Calu3 (cell line): ENCODE results near the gene CUL4B. TPM values are rescaled to one million over a fixed set of nuclear protein-coding genes. Genes with fewer than 3 reads are reported as not detected.
"Not testable (repeated sequence)": the region's sequence is repeated elsewhere in the genome, so short reads cannot be mapped to it uniquely, and the experiment has no call there.

Experiments used
- BruUV-seq: library from RNA; stranded (reverse); fragments of 400-500 nt; replicated peaks from 2 replicates; lab custom pipeline; 2021; lab: Mats Ljungman, UMichigan
- CTCF ChIA-PET: fragments of 300-600 bp; sonication (Branson Sonifier 250); formaldehyde crosslinking; loops from one replicate; lab custom pipeline; 2022; ENCODE audit warnings: antibody characterized with exemption; lab: Charles Lee
- DNase-seq: peaks from one replicate; pipeline ENCODE4 v3.0.0; 2022
- H3K27ac Mint-ChIP-seq: one replicate; pipeline ENCODE4 v1.8.0; 2022; ENCODE audit warnings: mixed read lengths; ENCODE audit not compliant: unreplicated experiment
- H3K27me3 Mint-ChIP-seq: one replicate; pipeline ENCODE4 v1.8.0; 2022; ENCODE audit warnings: mixed read lengths; ENCODE audit not compliant: unreplicated experiment
- H3K36me3 Mint-ChIP-seq: one replicate; pipeline ENCODE4 v1.8.0; 2022; ENCODE audit warnings: mild to moderate bottlenecking, moderate library complexity, mixed read lengths; ENCODE audit not compliant: insufficient read depth, unreplicated experiment
- H3K4me1 Mint-ChIP-seq: one replicate; pipeline ENCODE4 v1.8.0; 2022; ENCODE audit warnings: mild to moderate bottlenecking, low read depth, mixed read lengths; ENCODE audit not compliant: unreplicated experiment
- H3K4me3 Mint-ChIP-seq: one replicate; pipeline ENCODE4 v1.8.0; 2022; ENCODE audit warnings: mild to moderate bottlenecking, low read depth, moderate library complexity, mixed read lengths; ENCODE audit not compliant: unreplicated experiment
- H3K9me3 Mint-ChIP-seq: one replicate; pipeline ENCODE4 v1.8.0; 2022; ENCODE audit warnings: low read depth, mixed read lengths; ENCODE audit not compliant: unreplicated experiment
- CTCF ChIP-seq: fragments of 200-600 bp; IDR thresholded peaks from one replicate; pipeline ENCODE4 v1.8.0; 2022; ENCODE audit warnings: antibody characterized with exemption; ENCODE audit not compliant: unreplicated experiment
- intact Hi-C: fragments of 100-400 bp; cut with micrococcal nuclease; formaldehyde crosslinking; loops from one replicate; pipeline ENCODE4 v1.10.0; 2022; ENCODE audit not compliant: unreplicated experiment
- total RNA-seq: library from RNA; stranded (reverse); gene quantifications from 2 replicates; pipeline ENCODE4 v1.2.3, GENCODE V29; 2022

The CUL4B gene
- total RNA-seq, 1 experiment from 2014 or later = 35.2 TPM

GRCh38 chrX:120504569-120504968, 56.2 kb downstream of the CUL4B start:
- H3K27ac Mint-ChIP-seq = no peak overlapping the region
- no peak overlapping the region for H3K4me3 Mint-ChIP-seq
- CTCF ChIA-PET = no interaction called here
- no peaks in the 10 kb centered on the region for H3K36me3 Mint-ChIP-seq
- no peaks in the 10 kb centered on the region for H3K9me3 Mint-ChIP-seq
- intact Hi-C loops = no loop called here
- no peaks in the 10 kb centered on the region for H3K4me1 Mint-ChIP-seq
- no TSS peak for BruUV-seq
- no peak for DNase-seq
- TF ChIP-seq CTCF = no peak
- H3K27me3 Mint-ChIP-seq = no peaks in the 10 kb centered on the region

GRCh38 chrX:120499301-120500072, 61.3 kb downstream of the CUL4B start:
- Mint-ChIP-seq H3K36me3 (no peaks in the 10 kb centered on the region), H3K4me3 (no peak overlapping the region), H3K9me3 (no peaks in the 10 kb centered on the region), H3K4me1 (no peaks in the 10 kb centered on the region), H3K27ac (peak overlapping the region; percentile 13), H3K27me3 (no peaks in the 10 kb centered on the region)
- DNase-seq = no peak
- no peak for TF ChIP-seq CTCF
- intact Hi-C loops = no loop called here
- CTCF ChIA-PET = no interaction called here
- no TSS peak for BruUV-seq

- peaks cover 15% of the 10 kb centered on the region for H3K4me1 Mint-ChIP-seq
- H3K27me3 Mint-ChIP-seq, H3K27ac Mint-ChIP-seq, H3K4me3 Mint-ChIP-seq, DNase-seq, BruUV-seq, CTCF ChIA-PET, H3K36me3 Mint-ChIP-seq, H3K9me3 Mint-ChIP-seq, intact Hi-C loops: not testable (repeated sequence)
Measured at GRCh38 chrX:120490119-120490518, 70.6 kb downstream of the CUL4B start.

- H3K4me3 Mint-ChIP-seq = peak overlapping the region; percentile 24
- DNase-seq = no peak
- H3K27ac Mint-ChIP-seq = peak overlapping the region; percentile 47
- CTCF ChIA-PET = interaction anchor here (1.2 kb wide), 1 partner anchor 64 kb away, joined by 3 read pairs; no protein-coding TSS in a partner anchor
- no peaks in the 10 kb centered on the region for H3K27me3 Mint-ChIP-seq
- H3K36me3 Mint-ChIP-seq = peaks cover 9% of the 10 kb centered on the region
- TF ChIP-seq CTCF = no peak
- BruUV-seq = no TSS peak
- H3K4me1 Mint-ChIP-seq = peaks cover 15% of the 10 kb centered on the region
- H3K9me3 Mint-ChIP-seq = no peaks in the 10 kb centered on the region
- intact Hi-C loops = no loop called here
Measured at GRCh38 chrX:120486786-120487185, 74.0 kb downstream of the CUL4B start.
